B cell (primary cell): Measurements from ENCODE around the gene ZNF879. TPM values are rescaled to one million over a fixed set of nuclear protein-coding genes. Genes with fewer than 3 reads are reported as not detected.

Experiments used
- ATAC-seq: fragments of 200-7000 bp; cut with Tn5 transposase; one replicate; pipeline ENCODE4 v1.10.0; 2021; ENCODE audit warnings: low read depth, mild to moderate bottlenecking, moderate number of reproducible peaks, moderate library complexity
- CTCF ChIA-PET: fragments of 350-600 bp; sonication (Branson Sonifier 250); formaldehyde crosslinking; loops from one replicate; lab custom pipeline; 2021; ENCODE audit warnings: antibody characterized with exemption, inconsistent platforms; lab: Charles Lee
- POLR2A ChIA-PET: fragments of 350-600 bp; sonication (Branson Sonifier 250); formaldehyde crosslinking; loops from one replicate; lab custom pipeline; 2021; ENCODE audit warnings: antibody characterized with exemption; lab: Charles Lee
- DNase-seq: peaks from one replicate; pipeline ENCODE4 v3.0.0; 2013
- H2AFZ ChIP-seq: 2 replicates; pipeline ENCODE4 v1.6.1; 2012; ENCODE audit warnings: mild to moderate bottlenecking, low read depth, low read length; ENCODE audit not compliant: insufficient read depth, poor library complexity, severe bottlenecking
- H3K27ac ChIP-seq, 2 donors: 1 replicate in 1 of 2; 2 replicates in 1 of 2; pipeline ENCODE4 v1.5.1; 2012 to 2013; ENCODE audit warnings: low read length in 2 of 2, mild to moderate bottlenecking in 2 of 2, moderate library complexity in 1 of 2
- H3K27me3 ChIP-seq, 4 experiments: fragments of 200-600 bp in 1 of 4; sonication (generic) in 1 of 4; replicated peaks in 1 of 4; 1 replicate in 2 of 4; 2 replicates in 2 of 4; pipeline versions ENCODE4 v1.6.1 to v1.7.0; 2013 to 2016; ENCODE audit warnings: low read length in 3 of 4, mild to moderate bottlenecking in 2 of 4, mixed read lengths in 1 of 4, moderate library complexity in 1 of 4; ENCODE audit not compliant: insufficient read depth in 4 of 4, control insufficient read depth in 3 of 4; ENCODE audit errors: control extremely low read depth in 1 of 4
- H3K36me3 ChIP-seq, 2 experiments: replicated peaks in 1 of 2; 1 replicate in 1 of 2; 2 replicates in 1 of 2; pipeline versions ENCODE4 v1.6.1 to v1.7.1; 2013; ENCODE audit warnings: low read length in 1 of 2; ENCODE audit not compliant: insufficient read depth in 2 of 2, control insufficient read depth in 1 of 2; ENCODE audit errors: control extremely low read depth in 1 of 2, extremely low read depth in 1 of 2
- H3K4me1 ChIP-seq, 2 donors: fragments of 200-600 bp in 1 of 2; sonication (generic) in 1 of 2; 1 replicate in 1 of 2; 2 replicates in 1 of 2; pipeline versions ENCODE4 v1.5.1 to v1.6.1; 2013 to 2017; ENCODE audit warnings: low read length in 2 of 2; ENCODE audit not compliant: control insufficient read depth in 2 of 2, insufficient read depth in 2 of 2
- H3K4me2 ChIP-seq: replicated peaks from 2 replicates; pipeline ENCODE3; 2012; ENCODE audit warnings: mild to moderate bottlenecking, low read depth, low read length; ENCODE audit not compliant: poor library complexity, severe bottlenecking
- H3K4me3 ChIP-seq, 5 experiments: fragments of 200-600 bp in 1 of 5; sonication (generic) in 1 of 5; 1 replicate in 3 of 5; 2 replicates in 2 of 5; pipeline versions ENCODE4 v1.5.1 to v1.7.0; 2011 to 2016; ENCODE audit warnings: low read length in 4 of 5, mild to moderate bottlenecking in 4 of 5, low read depth in 2 of 5, control low read depth in 1 of 5, moderate library complexity in 1 of 5; ENCODE audit not compliant: insufficient read depth in 1 of 5; ENCODE audit errors: control extremely low read depth in 1 of 5, extremely low read depth in 1 of 5
- H3K79me2 ChIP-seq: fragments of 200-600 bp; sonication (generic); one replicate; pipeline ENCODE4 v1.6.0; 2016; ENCODE audit warnings: low read length; ENCODE audit not compliant: control insufficient read depth, insufficient read depth
- H3K9ac ChIP-seq: fragments of 200-600 bp; sonication (generic); 2 replicates; pipeline ENCODE4 v1.6.1; 2017; ENCODE audit warnings: mild to moderate bottlenecking, low read length, moderate library complexity
- H3K9me3 ChIP-seq, 3 donors: one replicate each; pipeline versions ENCODE4 v1.6.1 to v1.7.1; 2013; ENCODE audit warnings: low read length in 2 of 3; ENCODE audit not compliant: control insufficient read depth in 2 of 3, insufficient read depth in 1 of 3; ENCODE audit errors: control extremely low read depth in 1 of 3
- H4K20me1 ChIP-seq: 2 replicates; pipeline ENCODE4 v1.6.0; 2012; ENCODE audit warnings: mild to moderate bottlenecking, low read length; ENCODE audit not compliant: insufficient read depth, control insufficient read depth, poor library complexity, severe bottlenecking
- H3K27ac Mint-ChIP-seq: one replicate; pipeline ENCODE4 v1.8.0; 2021; ENCODE audit warnings: mixed read lengths
- H3K27me3 Mint-ChIP-seq: one replicate; pipeline ENCODE4 v1.8.0; 2021; ENCODE audit warnings: mixed read lengths
- H3K4me1 Mint-ChIP-seq: one replicate; pipeline ENCODE4 v1.8.0; 2021; ENCODE audit warnings: mixed read lengths
- H3K4me3 Mint-ChIP-seq: one replicate; pipeline ENCODE4 v1.8.0; 2021; ENCODE audit warnings: mixed read lengths
- H3K9me3 Mint-ChIP-seq: one replicate; pipeline ENCODE4 v1.8.0; 2022; ENCODE audit warnings: mixed read lengths; ENCODE audit not compliant: insufficient read depth
- CTCF ChIP-seq: fragments of 200-600 bp; IDR thresholded peaks from one replicate; pipeline ENCODE4 v1.8.0; 2022; ENCODE audit warnings: antibody characterized with exemption, mild to moderate bottlenecking
- EZH2 ChIP-seq: IDR thresholded peaks from 2 replicates; pipeline ENCODE4 v1.6.1; 2012; ENCODE audit warnings: borderline replicate concordance, low read depth, mild to moderate bottlenecking, moderate library complexity, low read length; ENCODE audit not compliant: insufficient read depth, poor library complexity, severe bottlenecking
- WGBS: methylation state at CpG from one replicate; pipeline ENCODE4 v1.1.5; 2013; ENCODE audit warnings: missing lambda C conversion rate; ENCODE audit not compliant: insufficient coverage; 5-methylcytosine and 5-hydroxymethylcytosine counted together
- intact Hi-C: fragments of 100-400 bp; cut with micrococcal nuclease; formaldehyde crosslinking; loops from one replicate; pipeline ENCODE4 v1.10.0; 2022
- polyA plus RNA-seq: library from polyadenylated mRNA; depleted of rRNA; stranded (reverse); fragments of >200 nt; gene quantifications from 2 replicates; pipeline ENCODE4 v1.2.3, GENCODE V29; 2012
- total RNA-seq, 2 donors: library from RNA; stranded (reverse); fragments of 120-200 nt in 1 of 2; gene quantifications; 1 replicate in 1 of 2; 2 replicates in 1 of 2; pipeline versions ENCODE4 v1.2.3 to v1.2.4, GENCODE V29; 2013 to 2022

The ZNF879 gene
- total and polyA plus RNA-seq, 2 donors (not counting 1 experiment from before 2014, with no cell fraction given): 2.4 to 14.7 TPM

- no peaks in the 10 kb centered on the region for H3K27me3 ChIP-seq
- H3K9ac ChIP-seq: no peak overlapping the region
- Mint-ChIP-seq H3K9me3 (peaks cover 3% of the 10 kb centered on the region), H3K4me1 (no peaks in the 10 kb centered on the region), H3K4me3 (no peak overlapping the region), H3K27me3 (no peaks in the 10 kb centered on the region), H3K27ac (no peak overlapping the region)
- H3K79me2 ChIP-seq: no peaks in the 10 kb centered on the region
- WGBS: 95% methylated on average over 17 of the region's 17 CpGs
- peaks cover 0 to 70% (median 7%) of the 10 kb centered on the region in 3 donors for H3K9me3 ChIP-seq
- H3K36me3 ChIP-seq: no peaks in the 10 kb centered on the region
- TF ChIP-seq EZH2 (no peak), CTCF (no peak)
- ChIA-PET POLR2A (no interaction called here), CTCF (no interaction called here)
- H3K4me1 ChIP-seq: no peaks in the 10 kb centered on the region
- H3K4me3 ChIP-seq: no peak overlapping the region
- DNase-seq: no peak
- no peak overlapping the region for H2AFZ ChIP-seq
- no peak for ATAC-seq
- H3K27ac ChIP-seq: no peak overlapping the region
- no peaks in the 10 kb centered on the region for H4K20me1 ChIP-seq
- intact Hi-C loops: no loop called here
- no peak overlapping the region for H3K4me2 ChIP-seq
Measured at GRCh38 chr5:178982941-178983340, 40.7 kb upstream of the ZNF879 start.

DNA sequence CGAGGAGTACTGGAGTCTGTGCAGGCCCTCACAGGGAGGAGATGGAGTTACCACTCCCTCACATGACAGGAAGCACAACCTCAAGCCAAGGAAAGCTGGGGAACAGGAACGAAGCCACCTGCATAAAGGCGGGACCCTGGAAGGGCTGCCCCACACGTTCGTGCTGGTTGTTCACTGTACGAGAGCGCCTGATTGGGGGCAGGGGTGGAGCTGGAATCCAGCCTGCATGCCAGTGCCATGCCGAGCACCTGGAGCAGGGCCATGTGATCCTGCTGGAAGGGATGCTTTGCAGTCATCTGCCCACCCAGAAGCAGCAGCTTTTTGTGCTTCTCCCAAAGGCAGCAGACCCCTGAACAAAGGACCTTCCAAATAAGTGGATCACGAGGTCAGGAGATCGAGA lies 39.9 kb upstream of the ZNF879 start:
- peaks cover 3% of the 10 kb centered on the region for H3K9me3 Mint-ChIP-seq
- no peak for TF ChIP-seq EZH2
- no peak for TF ChIP-seq CTCF

More for the DNA sequence above, 39.9 kb upstream of the ZNF879 start:
- no peaks in the 10 kb centered on the region for H3K4me1 ChIP-seq
- H4K20me1 ChIP-seq: no peaks in the 10 kb centered on the region
- WGBS: 94% methylated on average over 8 of the region's 10 CpGs
- no peak overlapping the region for H3K9ac ChIP-seq
- H3K27me3 ChIP-seq: no peaks in the 10 kb centered on the region
- intact Hi-C loops: no loop called here
- Mint-ChIP-seq H3K4me1 (no peaks in the 10 kb centered on the region), H3K4me3 (no peak overlapping the region), H3K27ac (no peak overlapping the region), H3K27me3 (no peaks in the 10 kb centered on the region)
- ATAC-seq (no peak), DNase-seq (no peak)
- H3K4me2 ChIP-seq: no peak overlapping the region
- no peaks in the 10 kb centered on the region for H3K36me3 ChIP-seq
- POLR2A ChIA-PET: no interaction called here
- no peak overlapping the region for H2AFZ ChIP-seq
- CTCF ChIA-PET: no interaction called here
- H3K79me2 ChIP-seq: no peaks in the 10 kb centered on the region
- peaks cover 0 to 75% (median 6%) of the 10 kb centered on the region in 3 donors for H3K9me3 ChIP-seq
- H3K27ac ChIP-seq: no peak overlapping the region
- no peak overlapping the region for H3K4me3 ChIP-seq
